Gastrocnemius medialis (tissue), 4 donors: ENCODE measurements around the gene PKP4. TPM values are rescaled to one million over a fixed set of nuclear protein-coding genes. Genes with fewer than 3 reads are reported as not detected.

Experiments used
- ATAC-seq, 2 donors: fragments of 150-250 bp; one replicate each; pipeline ENCODE4 v1.9.1; 2016
- DNase-seq, 2 donors: peaks; one replicate each; pipeline ENCODE4 v3.0.0-alpha.2; 2019
- H3K27ac ChIP-seq, 4 donors: fragments of 200-600 bp; sonication (generic); 1 replicate in 1 of 4; 2 replicates in 3 of 4; pipeline ENCODE4 v1.5.1; 2016 to 2018; ENCODE audit warnings: mild to moderate bottlenecking in 2 of 4, moderate library complexity in 1 of 4
- H3K27me3 ChIP-seq, 3 donors: fragments of 200-600 bp; sonication (generic) in 2 of 3; 1 replicate in 1 of 3; 2 replicates in 2 of 3; pipeline versions ENCODE4 v1.5.1 to v1.6.0; 2016 to 2019; ENCODE audit warnings: mild to moderate bottlenecking in 1 of 3, moderate library complexity in 1 of 3
- H3K36me3 ChIP-seq, 2 donors: fragments of 200-600 bp; sonication (generic) in 1 of 2; one replicate each; pipeline ENCODE4 v1.5.1; 2017 to 2018
- H3K4me1 ChIP-seq, 2 donors: fragments of 200-600 bp; sonication (generic) in 1 of 2; one replicate each; pipeline ENCODE4 v1.5.1; 2016 to 2017; ENCODE audit warnings: mild to moderate bottlenecking in 2 of 2
- H3K4me3 ChIP-seq, 4 donors: fragments of 200-600 bp; sonication (generic) in 3 of 4; 1 replicate in 1 of 4; 2 replicates in 3 of 4; pipeline ENCODE4 v1.5.1; 2016 to 2019; ENCODE audit warnings: mild to moderate bottlenecking in 2 of 4
- H3K9me3 ChIP-seq, 3 donors: fragments of 200-600 bp; sonication (generic) in 2 of 3; 1 replicate in 1 of 3; 2 replicates in 2 of 3; pipeline ENCODE4 v1.5.1; 2016 to 2019
- POLR2A ChIP-seq, 2 donors: fragments of 450-650 bp; IDR thresholded peaks; one replicate each; pipeline ENCODE4 v1.6.1; 2017; ENCODE audit warnings: antibody characterized with exemption in 2 of 2, mild to moderate bottlenecking in 2 of 2, moderate library complexity in 2 of 2
- in situ Hi-C, 4 donors: fragments of 200-750 bp; cut with MboI; loops; one replicate each; pipeline versions ENCODE4 v1.15.0 to v1.8.0; 2017; ENCODE audit warnings: low sequenced_read_pairs in 4 of 4
- intact Hi-C: fragments of 100-400 bp; cut with DNase I; formaldehyde crosslinking; loops from one replicate; pipeline ENCODE4 v1.15.1; 2023; ENCODE audit warnings: low total_unique reads
- total RNA-seq, 4 donors: library from RNA; depleted of rRNA; stranded (reverse); fragments of >200 nt; gene quantifications; one replicate each; pipeline versions ENCODE4 v1.1.0 to v1.2.3, GENCODE V29; 2016
- TF ChIP-seq, protein P1 (sequence below), 5 experiments: fragments of 450-650 bp in 3 of 5; fragments of 200-600 bp in 2 of 5; sonication (generic) in 2 of 5; IDR thresholded peaks in 4 of 5; conservative IDR thresholded peaks in 1 of 5; 1 replicate in 4 of 5; 2 replicates in 1 of 5; pipeline ENCODE4 v1.5.1; 2016 to 2019; ENCODE audit warnings: antibody characterized with exemption in 5 of 5, mild to moderate bottlenecking in 3 of 5, moderate library complexity in 3 of 5

Gene PKP4
- total RNA-seq, 4 donors from 2014 or later: 15.3 to 36.0 (median 25.6) TPM

DNA sequence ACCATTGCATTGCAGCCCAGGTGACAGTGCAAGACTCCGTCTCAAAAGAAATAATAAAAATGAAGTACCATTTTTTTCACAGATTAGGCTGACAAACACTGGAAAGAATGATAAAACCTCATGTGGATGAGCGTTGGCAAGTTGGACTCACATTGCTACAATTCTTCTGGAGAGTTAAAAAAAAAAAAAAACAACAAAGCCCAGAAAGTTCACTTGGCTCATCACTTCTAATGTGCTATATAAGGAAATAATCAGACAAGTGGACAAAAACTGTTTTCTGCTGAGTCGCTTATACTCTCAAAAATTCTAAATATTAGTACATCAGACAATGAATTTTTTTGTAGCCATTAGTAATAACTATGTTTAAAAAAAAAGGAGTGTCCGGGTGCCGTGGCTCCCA is 38.4 kb downstream of the PKP4 start:
- ATAC-seq (no peak), DNase-seq (no peak)
- Histone ChIP-seq H3K9me3 (no peaks in the 10 kb centered on the region), H3K27me3 (no peaks in the 10 kb centered on the region), H3K27ac (no peak overlapping the region), H3K4me1 (peaks cover 0 to 9% of the 10 kb centered on the region in 2 donors), H3K4me3 (no peak overlapping the region), H3K36me3 (no peaks in the 10 kb centered on the region)
- TF ChIP-seq, protein P1, sequence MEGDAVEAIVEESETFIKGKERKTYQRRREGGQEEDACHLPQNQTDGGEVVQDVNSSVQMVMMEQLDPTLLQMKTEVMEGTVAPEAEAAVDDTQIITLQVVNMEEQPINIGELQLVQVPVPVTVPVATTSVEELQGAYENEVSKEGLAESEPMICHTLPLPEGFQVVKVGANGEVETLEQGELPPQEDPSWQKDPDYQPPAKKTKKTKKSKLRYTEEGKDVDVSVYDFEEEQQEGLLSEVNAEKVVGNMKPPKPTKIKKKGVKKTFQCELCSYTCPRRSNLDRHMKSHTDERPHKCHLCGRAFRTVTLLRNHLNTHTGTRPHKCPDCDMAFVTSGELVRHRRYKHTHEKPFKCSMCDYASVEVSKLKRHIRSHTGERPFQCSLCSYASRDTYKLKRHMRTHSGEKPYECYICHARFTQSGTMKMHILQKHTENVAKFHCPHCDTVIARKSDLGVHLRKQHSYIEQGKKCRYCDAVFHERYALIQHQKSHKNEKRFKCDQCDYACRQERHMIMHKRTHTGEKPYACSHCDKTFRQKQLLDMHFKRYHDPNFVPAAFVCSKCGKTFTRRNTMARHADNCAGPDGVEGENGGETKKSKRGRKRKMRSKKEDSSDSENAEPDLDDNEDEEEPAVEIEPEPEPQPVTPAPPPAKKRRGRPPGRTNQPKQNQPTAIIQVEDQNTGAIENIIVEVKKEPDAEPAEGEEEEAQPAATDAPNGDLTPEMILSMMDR (IDR thresholded peaks at IDR 0.05 in 4 of 5, conservative IDR thresholded peaks at IDR 0.05 in 1 of 5): no peak
- no peak for TF ChIP-seq POLR2A (IDR thresholded peaks at IDR 0.05)
- intact Hi-C loops (no loop called here), in situ Hi-C loops (no loop called here)

DNA sequence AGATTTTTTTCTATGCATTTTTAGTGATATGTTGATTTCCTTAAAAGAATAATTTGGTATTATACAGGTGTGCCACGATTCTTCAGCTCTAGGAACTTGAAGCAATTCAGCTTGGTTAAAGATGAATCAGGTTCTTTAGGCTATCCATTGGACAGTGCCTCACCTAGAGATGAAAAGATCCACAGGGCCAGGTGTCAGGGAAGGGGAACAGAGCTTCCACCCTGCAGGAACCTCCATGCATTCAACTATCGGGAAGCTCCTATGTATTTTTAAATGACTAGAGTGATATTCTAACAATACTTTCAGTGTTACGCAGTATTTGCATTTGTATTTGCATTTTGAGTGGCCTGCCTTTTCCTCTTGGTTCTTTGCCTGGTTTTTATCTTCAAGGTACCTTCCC is 40.2 kb downstream of the PKP4 start:
- no peak overlapping the region for H3K4me3 ChIP-seq
- no peak overlapping the region for H3K27ac ChIP-seq
- intact Hi-C loops (no loop called here), in situ Hi-C loops (no loop called here)
- TF ChIP-seq, protein P1 (IDR thresholded peaks at IDR 0.05 in 4 of 5, conservative IDR thresholded peaks at IDR 0.05 in 1 of 5): no peak
- TF ChIP-seq POLR2A (IDR thresholded peaks at IDR 0.05): no peak
- H3K27me3 ChIP-seq: no peaks in the 10 kb centered on the region
- H3K4me1 ChIP-seq: peaks cover 0 to 6% of the 10 kb centered on the region in 2 donors
- ATAC-seq: no peak
- DNase-seq: no peak
- H3K36me3 ChIP-seq: no peaks in the 10 kb centered on the region
- H3K9me3 ChIP-seq: no peaks in the 10 kb centered on the region

DNA sequence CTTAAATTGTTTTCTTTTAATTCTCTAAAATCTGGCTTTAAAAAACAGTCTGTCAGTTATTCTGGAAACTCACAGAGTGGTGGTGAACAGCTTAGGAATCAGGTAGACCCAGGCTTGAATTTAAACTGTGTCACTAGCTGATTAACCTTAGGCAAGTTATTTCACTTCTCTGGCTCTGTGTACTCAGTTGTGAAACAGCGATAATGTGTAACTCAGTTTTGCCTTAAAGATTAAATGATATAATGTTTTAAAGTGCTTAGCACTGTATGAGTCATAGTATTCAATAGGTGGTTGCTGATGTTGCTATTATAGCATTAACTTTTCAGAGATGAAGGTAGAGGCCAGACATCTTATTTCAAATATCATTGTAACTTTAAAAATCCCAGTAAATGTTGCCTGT is 40.7 kb downstream of the PKP4 start:
- Histone ChIP-seq H3K36me3 (no peaks in the 10 kb centered on the region), H3K9me3 (no peaks in the 10 kb centered on the region), H3K27me3 (no peaks in the 10 kb centered on the region), H3K27ac (no peak overlapping the region), H3K4me1 (peaks cover 0 to 6% of the 10 kb centered on the region in 2 donors), H3K4me3 (no peak overlapping the region)
- ATAC-seq (no peak), DNase-seq (no peak)
- TF ChIP-seq, protein P1 (IDR thresholded peaks at IDR 0.05 in 4 of 5, conservative IDR thresholded peaks at IDR 0.05 in 1 of 5): no peak
- TF ChIP-seq POLR2A (IDR thresholded peaks at IDR 0.05): no peak
- in situ Hi-C loops (no loop called here), intact Hi-C loops (no loop called here)

DNA sequence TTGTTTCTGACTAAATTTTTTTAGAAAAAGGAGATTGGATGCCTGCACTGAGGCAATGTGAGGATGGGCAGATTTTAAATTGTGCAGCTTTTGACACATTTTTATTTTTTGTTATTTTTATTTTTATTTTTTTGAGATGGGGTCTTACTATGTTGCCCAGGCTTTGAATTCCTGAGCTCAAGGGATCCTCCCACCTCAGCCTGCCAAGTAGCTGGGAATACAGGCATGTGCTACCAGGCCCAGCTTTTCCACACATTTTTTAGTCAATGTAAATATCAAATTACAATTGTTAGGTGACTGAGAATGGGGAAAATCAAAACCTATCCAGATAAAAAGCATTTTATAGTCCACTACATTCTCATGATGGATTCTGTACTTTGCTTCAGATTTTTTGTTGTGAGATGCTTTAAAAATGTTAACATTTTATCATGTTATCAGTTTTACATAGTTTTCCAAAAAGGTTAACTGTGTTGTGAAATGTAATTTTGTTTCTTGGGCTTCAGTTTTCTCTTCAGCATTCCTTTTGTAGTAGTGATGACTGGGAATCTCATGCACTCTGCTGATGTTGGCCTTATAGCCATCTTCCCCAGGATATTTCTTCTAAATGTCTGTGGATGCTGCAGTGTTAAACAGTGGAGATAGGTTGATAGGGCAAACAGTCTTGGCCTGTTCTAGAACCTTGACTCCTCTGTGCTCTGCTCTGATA is 41.4 kb downstream of the PKP4 start:
- in situ Hi-C loops: no loop called here
- Histone ChIP-seq H3K27ac (no peak overlapping the region), H3K4me3 (no peak overlapping the region), H3K36me3 (no peaks in the 10 kb centered on the region), H3K4me1 (peaks cover 0 to 6% of the 10 kb centered on the region in 2 donors), H3K9me3 (no peaks in the 10 kb centered on the region), H3K27me3 (no peaks in the 10 kb centered on the region)
- no peak for ATAC-seq
- no peak for TF ChIP-seq POLR2A (IDR thresholded peaks at IDR 0.05)
- TF ChIP-seq, protein P1 (IDR thresholded peaks at IDR 0.05 in 4 of 5, conservative IDR thresholded peaks at IDR 0.05 in 1 of 5): no peak
- no peak for DNase-seq
- intact Hi-C loops: no loop called here

DNA sequence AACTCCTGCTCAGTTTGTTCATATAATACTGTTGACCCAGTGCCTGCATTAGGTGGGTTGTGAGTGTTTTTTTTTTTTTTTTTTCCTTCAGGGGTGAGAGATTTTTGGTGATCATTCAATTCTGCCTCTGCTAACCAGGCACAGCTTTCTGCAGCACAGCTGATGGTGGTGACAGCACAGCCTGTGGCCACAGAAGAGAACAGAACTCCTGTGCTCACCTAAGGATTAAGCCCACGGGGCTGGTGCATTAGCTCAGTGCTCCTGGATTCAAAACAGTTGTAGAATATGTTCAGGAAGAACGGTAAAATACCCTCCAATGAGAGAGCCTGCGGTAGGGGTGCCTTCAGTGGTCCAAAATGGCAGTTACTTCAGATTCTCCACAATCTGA is 42.0 kb downstream of the PKP4 start:
- TF ChIP-seq, protein P1 (IDR thresholded peaks at IDR 0.05 in 4 of 5, conservative IDR thresholded peaks at IDR 0.05 in 1 of 5): no peak
- no peak for TF ChIP-seq POLR2A (IDR thresholded peaks at IDR 0.05)
- no peaks in the 10 kb centered on the region for H3K36me3 ChIP-seq
- no peaks in the 10 kb centered on the region for H3K9me3 ChIP-seq
- in situ Hi-C loops: no loop called here
- H3K4me3 ChIP-seq: no peak overlapping the region
- intact Hi-C loops: no loop called here
- peaks cover 0 to under 1% of the 10 kb centered on the region in 2 donors for H3K4me1 ChIP-seq
- no peak overlapping the region for H3K27ac ChIP-seq
- H3K27me3 ChIP-seq: no peaks in the 10 kb centered on the region
- DNase-seq (no peak), ATAC-seq (no peak)
